H9 (cell line): Measurements from ENCODE around the gene IQCE. TPM values are rescaled to one million over a fixed set of nuclear protein-coding genes. Genes with fewer than 3 reads are reported as not detected.

ENCODE experiments used
- DNase-seq: peaks from one replicate; pipeline ENCODE4 v3.0.0-alpha.2; 2017
- H2AFZ ChIP-seq: one replicate; pipeline ENCODE4 v1.6.1; 2013; ENCODE audit warnings: mild to moderate bottlenecking, low read length, control low read depth, moderate library complexity
- H2AK5ac ChIP-seq: 2 replicates; pipeline ENCODE4 v1.6.1; 2013; ENCODE audit warnings: low read length, control low read depth, mixed read lengths; ENCODE audit not compliant: insufficient read length
- H2BK120ac ChIP-seq: one replicate; pipeline ENCODE4 v1.6.1; 2013; ENCODE audit warnings: low read depth, mild to moderate bottlenecking, low read length, control low read depth, inconsistent platforms; ENCODE audit not compliant: poor library complexity, severe bottlenecking
- H2BK12ac ChIP-seq: 2 replicates; pipeline ENCODE4 v1.6.1; 2013; ENCODE audit warnings: low read length, control low read depth, mixed read lengths, low read depth; ENCODE audit not compliant: insufficient read length
- H2BK15ac ChIP-seq: 2 replicates; pipeline ENCODE4 v1.6.1; 2013; ENCODE audit warnings: low read depth, low read length, control low read depth
- H2BK20ac ChIP-seq: one replicate; pipeline ENCODE4 v1.6.1; 2013; ENCODE audit warnings: low read depth, mild to moderate bottlenecking, low read length, control low read depth, inconsistent platforms; ENCODE audit not compliant: poor library complexity, severe bottlenecking
- H2BK5ac ChIP-seq: 2 replicates; pipeline ENCODE4 v1.6.1; 2013; ENCODE audit warnings: low read length, control low read depth, mixed read lengths; ENCODE audit not compliant: insufficient read length
- H3K14ac ChIP-seq: 2 replicates; pipeline ENCODE4 v1.6.1; 2013; ENCODE audit warnings: low read length, control low read depth; ENCODE audit not compliant: insufficient read depth
- H3K18ac ChIP-seq: 2 replicates; pipeline ENCODE4 v1.6.1; 2013; ENCODE audit warnings: low read depth, mild to moderate bottlenecking, mixed read lengths, low read length, control low read depth; ENCODE audit not compliant: insufficient read length
- H3K23ac ChIP-seq: 2 replicates; pipeline ENCODE4 v1.6.1; 2013; ENCODE audit warnings: low read length, control low read depth, mixed read lengths, low read depth; ENCODE audit not compliant: insufficient read length
- H3K23me2 ChIP-seq: 2 replicates; pipeline ENCODE4 v1.6.1; 2013; ENCODE audit warnings: low read depth, mild to moderate bottlenecking, mixed read lengths, low read length, control low read depth; ENCODE audit not compliant: insufficient read length, poor library complexity, severe bottlenecking
- H3K27ac ChIP-seq: 2 replicates; pipeline ENCODE4 v1.5.1; 2013; ENCODE audit warnings: low read length, control low read depth, mixed read lengths, low read depth; ENCODE audit not compliant: insufficient read length
- H3K27me3 ChIP-seq: 2 replicates; pipeline ENCODE4 v1.6.1; 2013; ENCODE audit warnings: low read length, control low read depth, inconsistent platforms; ENCODE audit not compliant: insufficient read depth
- H3K4ac ChIP-seq: 2 replicates; pipeline ENCODE4 v1.6.1; 2013; ENCODE audit warnings: low read depth, mild to moderate bottlenecking, control low read depth, inconsistent platforms, low read length, moderate library complexity
- H3K4me1 ChIP-seq: 2 replicates; pipeline ENCODE4 v1.6.1; 2013; ENCODE audit warnings: low read length, control low read depth, inconsistent platforms; ENCODE audit not compliant: insufficient read depth
- H3K4me2 ChIP-seq: 2 replicates; pipeline ENCODE4 v1.6.1; 2013; ENCODE audit warnings: low read length, control low read depth, mixed read lengths; ENCODE audit not compliant: insufficient read length, insufficient read depth
- H3K56ac ChIP-seq: 2 replicates; pipeline ENCODE4 v1.6.1; 2013; ENCODE audit warnings: low read depth, mild to moderate bottlenecking, mixed read lengths, low read length, control low read depth; ENCODE audit not compliant: insufficient read length
- H3K79me1 ChIP-seq: 2 replicates; pipeline ENCODE4 v1.6.1; 2013; ENCODE audit warnings: low read depth, mild to moderate bottlenecking, moderate library complexity, low read length, control low read depth, inconsistent platforms; ENCODE audit not compliant: insufficient read depth, poor library complexity, severe bottlenecking
- H3K79me2 ChIP-seq: 2 replicates; pipeline ENCODE4 v1.6.1; 2013; ENCODE audit warnings: low read length, control low read depth, inconsistent platforms; ENCODE audit not compliant: insufficient read depth
- H3K9ac ChIP-seq: 2 replicates; pipeline ENCODE4 v1.6.1; 2013; ENCODE audit warnings: low read length, control low read depth, mixed read lengths; ENCODE audit not compliant: insufficient read length; ENCODE audit errors: extremely low read depth
- H3K9me3 ChIP-seq: one replicate; pipeline ENCODE4 v1.6.1; 2013; ENCODE audit warnings: low read depth, low read length, inconsistent platforms; ENCODE audit not compliant: control insufficient read depth
- H3T11ph ChIP-seq: one replicate; pipeline ENCODE4 v1.6.1; 2013; ENCODE audit warnings: mild to moderate bottlenecking, low read length, control low read depth, inconsistent platforms
- H4K20me1 ChIP-seq: one replicate; pipeline ENCODE4 v1.6.1; 2013; ENCODE audit not compliant: control insufficient read depth, insufficient read length, insufficient read depth
- H4K5ac ChIP-seq: 2 replicates; pipeline ENCODE4 v1.6.1; 2013; ENCODE audit warnings: low read depth, mild to moderate bottlenecking, mixed read lengths, low read length, control low read depth; ENCODE audit not compliant: insufficient read length
- H4K8ac ChIP-seq: replicated peaks from 2 replicates; pipeline ENCODE4 v1.6.1; 2013; ENCODE audit warnings: low read length, control low read depth, mixed read lengths, low read depth; ENCODE audit not compliant: insufficient read length
- H4K91ac ChIP-seq: 2 replicates; pipeline ENCODE4 v1.6.1; 2013; ENCODE audit warnings: low read depth, mild to moderate bottlenecking, moderate library complexity, mixed read lengths, low read length, control low read depth; ENCODE audit not compliant: insufficient read length
- H3K27ac Mint-ChIP-seq, 3 experiments: 2 replicates in 2 of 3; 3 replicates in 1 of 3; pipeline ENCODE4 v1.8.0; 2020 to 2021; ENCODE audit warnings: mixed read lengths in 3 of 3, mild to moderate bottlenecking in 1 of 3, moderate library complexity in 1 of 3
- H3K27me3 Mint-ChIP-seq: 2 replicates; pipeline ENCODE4 v1.8.0; 2021; ENCODE audit warnings: low read depth, mild to moderate bottlenecking, moderate library complexity, mixed read lengths
- H3K36me3 Mint-ChIP-seq, 3 experiments: 2 replicates in 2 of 3; 3 replicates in 1 of 3; pipeline ENCODE4 v1.8.0; 2020 to 2021; ENCODE audit warnings: low read depth in 3 of 3, mixed read lengths in 3 of 3; ENCODE audit not compliant: insufficient read depth in 1 of 3
- H3K4me1 Mint-ChIP-seq, 2 experiments: 2 replicates each; pipeline ENCODE4 v1.8.0; 2020; ENCODE audit warnings: mixed read lengths in 2 of 2
- H3K4me3 Mint-ChIP-seq, 2 experiments: 2 replicates in 1 of 2; 3 replicates in 1 of 2; pipeline ENCODE4 v1.8.0; 2020 to 2021; ENCODE audit warnings: mild to moderate bottlenecking in 2 of 2, mixed read lengths in 2 of 2, moderate library complexity in 1 of 2
- H3K9me3 Mint-ChIP-seq, 2 experiments: 2 replicates in 1 of 2; 3 replicates in 1 of 2; pipeline ENCODE4 v1.8.0; 2020; ENCODE audit warnings: mild to moderate bottlenecking in 2 of 2, mixed read lengths in 2 of 2, moderate library complexity in 1 of 2
- CTCF ChIP-seq: fragments of 200-600 bp; sonication (generic); conservative IDR thresholded peaks from 3 replicates; pipeline ENCODE4 v1.8.0; 2021; ENCODE audit warnings: antibody characterized with exemption, mild to moderate bottlenecking
- WGBS: extraction: QIAGEN DNeasy Blood & Tissue Kit; methylation state at CpG from one replicate; pipeline ENCODE4 v1.1.7; 2013; ENCODE audit warnings: missing lambda C conversion rate, low lambda C conversion rate, mixed read lengths; ENCODE audit not compliant: insufficient read length; ENCODE audit errors: extremely low coverage; 5-methylcytosine and 5-hydroxymethylcytosine counted together
- total RNA-seq: library from RNA; stranded (reverse); gene quantifications from 2 replicates; pipeline ENCODE4 v1.2.1, GENCODE V29; 2021

Gene IQCE
- total RNA-seq, 1 experiment from 2014 or later, result 7.0 TPM

GRCh38 chr7:2598154-2598823 is 39.5 kb downstream of the IQCE start:
- H3K4ac ChIP-seq, result no peak overlapping the region
- no peak overlapping the region for H3K56ac ChIP-seq
- Mint-ChIP-seq H3K27me3 (no peaks in the 10 kb centered on the region), H3K4me1 (no peaks in the 10 kb centered on the region), H3K4me3 (no peak overlapping the region), H3K27ac (peak overlapping the region in 2 of 3 experiments; percentile 39 to 55; a peak in 5 of 7 replicates), H3K36me3 (peaks cover 4 to 10% (median 5%) of the 10 kb centered on the region in 3 experiments; a peak in 5 of 7 replicates), H3K9me3 (no peaks in the 10 kb centered on the region)
- no peak overlapping the region for H3K18ac ChIP-seq
- no peak overlapping the region for H2BK12ac ChIP-seq
- no peaks in the 10 kb centered on the region for H3K79me1 ChIP-seq
- H3T11ph ChIP-seq, result no peak overlapping the region
- no peak overlapping the region for H3K4me2 ChIP-seq
- H4K5ac ChIP-seq, result no peak overlapping the region
- no peak overlapping the region for H2BK15ac ChIP-seq
- H4K20me1 ChIP-seq, result no peaks in the 10 kb centered on the region
- no peak overlapping the region for H3K14ac ChIP-seq
- no peak overlapping the region for H4K91ac ChIP-seq
- no peak overlapping the region for H4K8ac ChIP-seq
- no peaks in the 10 kb centered on the region for H3K23me2 ChIP-seq
- H3K9ac ChIP-seq, result no peak overlapping the region
- H2BK20ac ChIP-seq, result no peak overlapping the region
- no peak overlapping the region for H3K27ac ChIP-seq
- TF ChIP-seq CTCF, result no peak
- no peak overlapping the region for H3K23ac ChIP-seq
- no peak overlapping the region for H2BK5ac ChIP-seq
- DNase-seq, result no peak
- WGBS, result no CpG with 5 or more reads among the region's 29 CpGs
- H2AK5ac ChIP-seq, result no peak overlapping the region
- H3K9me3 ChIP-seq, result no peaks in the 10 kb centered on the region
- no peaks in the 10 kb centered on the region for H3K79me2 ChIP-seq
- H2AFZ ChIP-seq, result no peak overlapping the region
- no peaks in the 10 kb centered on the region for H3K4me1 ChIP-seq
- H3K27me3 ChIP-seq, result no peaks in the 10 kb centered on the region
- H2BK120ac ChIP-seq, result no peak overlapping the region
